RKO (cell line): ENCODE measurements around the gene CLIP1.

Experiments used
- DNase-seq: peaks from one replicate; pipeline ENCODE4 v3.0.0-alpha.2; 2016; ENCODE audit warnings: low spot score

Gene CLIP1

DNA sequence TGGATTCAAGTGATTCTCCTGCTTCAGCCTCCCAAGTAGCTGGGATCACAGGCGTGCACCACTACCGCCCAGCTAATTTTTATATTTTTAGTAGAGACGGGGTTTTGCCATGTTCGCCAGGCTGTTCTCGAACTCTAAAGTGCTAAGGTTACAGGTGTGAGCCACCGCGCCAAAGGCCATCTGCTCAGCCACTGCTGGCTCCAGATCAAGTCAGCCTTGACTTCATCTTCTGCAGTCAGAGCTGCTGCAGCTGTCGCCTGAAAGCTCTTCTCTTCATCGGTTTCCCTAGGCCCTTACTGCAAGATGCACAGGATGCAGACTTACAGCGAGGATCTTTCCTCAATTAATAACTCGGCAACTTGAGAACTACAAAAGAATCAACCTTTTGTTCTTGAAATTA, 66.8 kb downstream of the CLIP1 start:
- no peak for DNase-seq

DNA sequence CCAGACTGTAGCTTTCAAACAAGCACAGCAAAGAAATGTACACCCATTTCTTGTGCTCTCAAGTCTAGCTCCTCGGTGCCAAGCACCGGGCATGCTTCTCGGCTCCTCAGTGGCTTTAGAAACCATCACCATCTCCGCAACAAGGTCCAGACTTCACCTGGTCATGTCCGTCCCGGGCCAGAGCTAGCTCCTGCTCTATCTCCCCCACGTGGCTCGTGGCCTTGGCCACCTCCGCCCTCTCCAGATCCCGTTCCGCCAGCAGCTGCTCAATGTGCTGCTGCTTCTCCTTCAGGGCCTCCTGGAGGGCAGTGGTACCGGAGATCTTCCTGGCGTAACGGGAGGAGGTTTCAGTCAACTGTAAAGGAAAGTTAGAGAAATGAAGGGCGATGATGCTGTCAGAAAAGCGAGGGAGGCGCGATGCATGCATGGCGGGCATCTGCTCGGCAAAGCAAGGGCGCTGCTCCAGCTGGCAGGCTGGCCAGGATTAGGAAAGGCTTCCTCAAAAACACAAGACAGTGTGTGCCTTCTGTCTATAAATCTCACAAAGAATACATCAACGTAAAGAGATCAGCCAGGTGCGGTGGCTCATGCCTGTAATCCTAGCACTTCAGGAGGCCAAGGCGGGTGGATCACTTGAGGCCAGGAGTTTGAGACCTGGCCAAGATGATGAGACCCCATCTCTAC, 67.4 kb downstream of the CLIP1 start:
- no peak for DNase-seq

GRCh38 chr12:122352394-122352793, 70.1 kb downstream of the CLIP1 start:
- DNase-seq = no peak

DNA sequence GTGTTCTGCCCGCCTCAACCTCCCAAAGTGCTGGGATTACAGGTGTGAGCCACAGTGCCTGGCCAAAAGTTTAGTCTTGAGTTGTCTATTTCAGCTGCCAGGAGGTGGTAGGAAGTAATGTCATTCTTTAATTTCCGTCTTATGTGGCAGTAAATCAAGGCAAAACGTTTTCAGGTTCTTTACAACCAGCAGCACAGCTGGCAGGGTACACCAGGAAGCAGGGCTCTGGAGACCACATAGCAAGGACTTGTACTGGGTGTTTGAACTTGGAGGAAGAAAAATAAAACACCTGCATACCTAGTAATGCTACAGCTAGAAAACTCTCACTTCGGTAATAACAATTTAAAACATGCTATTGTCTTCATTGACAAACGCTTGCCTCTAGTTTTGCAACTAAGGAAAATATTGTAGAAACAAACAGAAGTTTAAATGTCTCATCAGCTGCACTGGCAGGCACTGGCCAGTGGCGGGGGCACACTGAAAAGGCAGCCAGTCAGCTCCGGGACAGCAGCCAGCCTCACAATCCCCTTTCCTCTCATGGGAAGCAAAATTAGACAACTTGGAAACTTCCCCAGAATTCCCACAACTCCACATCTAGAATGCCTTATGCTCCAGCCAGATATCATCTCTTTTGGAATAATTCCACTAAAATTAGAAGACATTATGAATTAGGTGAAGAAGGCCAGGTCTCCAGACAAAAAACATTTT, 72.2 kb downstream of the CLIP1 start:
- DNase-seq = no peak

GRCh38 chr12:122349078-122349477, 73.4 kb downstream of the CLIP1 start:
- DNase-seq = no peak

- no peak for DNase-seq
Observed at GRCh38 chr12:122348505-122348904, 74.0 kb downstream of the CLIP1 start.

GRCh38 chr12:122346054-122346453, 76.4 kb downstream of the CLIP1 start:
- no peak for DNase-seq

DNA sequence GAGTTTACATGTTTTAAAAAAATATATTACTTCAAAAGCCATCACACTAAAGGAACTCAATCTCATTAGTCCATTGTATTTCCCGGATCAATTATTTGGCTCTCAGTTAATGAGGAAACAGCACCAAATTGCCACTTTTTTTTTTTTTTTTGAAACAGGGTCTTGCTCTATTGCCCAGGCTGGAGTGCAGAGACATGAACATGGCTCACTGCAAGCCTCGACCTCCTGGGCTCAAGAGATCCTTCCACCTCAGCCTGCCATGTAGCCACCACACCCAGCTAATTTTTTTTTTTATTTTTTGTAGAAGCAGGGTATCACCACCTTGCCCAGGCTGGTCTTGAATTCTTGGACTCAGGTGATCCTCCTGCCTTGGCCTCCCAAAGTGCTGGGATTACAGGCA, 77.4 kb downstream of the CLIP1 start:
- DNase-seq = no peak

DNA sequence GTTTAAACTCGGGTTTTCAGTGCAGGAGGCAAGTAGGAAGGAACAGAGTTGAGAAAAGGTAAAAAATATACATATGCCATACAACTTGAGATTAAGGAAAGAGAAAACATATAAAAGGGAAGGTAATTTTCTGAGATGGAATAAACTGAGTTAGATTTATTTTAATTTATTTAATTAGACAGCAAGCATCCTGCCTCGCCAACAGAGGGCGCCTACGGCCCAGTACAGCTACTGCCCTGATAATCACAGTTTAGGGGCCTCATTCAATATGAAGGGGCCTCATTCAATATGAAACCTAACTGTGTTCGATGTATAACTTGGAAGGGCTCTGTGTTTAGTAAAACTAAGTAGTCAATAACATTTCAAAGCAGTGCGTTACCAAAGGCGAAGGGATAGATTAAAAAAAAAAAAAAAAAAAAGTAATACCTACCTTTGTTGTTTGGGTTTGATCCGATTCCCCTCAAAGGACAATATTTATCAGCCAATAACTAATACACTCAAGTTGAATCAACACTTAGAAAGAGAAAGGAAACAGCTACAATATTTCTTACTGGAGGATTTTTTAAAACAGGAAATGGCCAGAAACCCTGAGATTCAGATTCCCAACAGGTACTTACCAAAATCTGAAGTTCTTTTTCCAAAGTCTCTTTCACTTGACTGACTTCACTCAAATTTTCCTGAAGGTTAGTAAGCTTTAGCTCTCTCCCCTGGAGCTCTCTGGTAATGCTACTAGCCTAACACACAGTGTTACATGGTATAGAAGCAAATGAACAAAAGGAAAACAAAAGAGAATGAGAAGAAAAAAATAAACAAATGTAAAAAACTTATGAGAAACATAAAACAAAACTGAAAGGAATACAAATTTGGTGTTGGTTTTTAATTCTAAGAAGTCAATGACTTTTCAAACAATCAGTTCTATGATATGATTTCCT, 86.2 kb downstream of the CLIP1 start:
- peak; percentile 71 for DNase-seq

GRCh38 chr12:122333142-122334087, 89.1 kb downstream of the CLIP1 start:
- DNase-seq = no peak

- no peak for DNase-seq
Observed at GRCh38 chr12:122327494-122328385, 94.7 kb downstream of the CLIP1 start.

DNA sequence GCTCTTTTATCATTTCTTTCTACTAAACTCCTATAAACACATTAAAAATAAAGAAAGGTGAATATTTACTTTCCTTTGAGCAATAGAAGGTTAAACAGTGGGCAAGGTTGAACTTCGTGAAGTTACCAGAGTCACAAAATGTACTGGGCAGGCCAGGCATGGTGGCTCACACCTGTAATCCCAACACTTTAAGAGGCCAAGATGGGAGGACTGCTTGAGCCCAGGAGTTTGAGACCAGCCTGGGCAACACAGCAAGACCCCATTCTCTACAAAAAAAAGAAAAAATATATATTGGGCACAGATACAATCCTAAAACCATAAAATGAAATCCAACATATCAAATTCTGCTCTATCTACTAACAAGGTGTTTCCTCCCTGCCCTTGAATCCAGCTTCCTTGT, 95.5 kb downstream of the CLIP1 start:
- no peak for DNase-seq

DNA sequence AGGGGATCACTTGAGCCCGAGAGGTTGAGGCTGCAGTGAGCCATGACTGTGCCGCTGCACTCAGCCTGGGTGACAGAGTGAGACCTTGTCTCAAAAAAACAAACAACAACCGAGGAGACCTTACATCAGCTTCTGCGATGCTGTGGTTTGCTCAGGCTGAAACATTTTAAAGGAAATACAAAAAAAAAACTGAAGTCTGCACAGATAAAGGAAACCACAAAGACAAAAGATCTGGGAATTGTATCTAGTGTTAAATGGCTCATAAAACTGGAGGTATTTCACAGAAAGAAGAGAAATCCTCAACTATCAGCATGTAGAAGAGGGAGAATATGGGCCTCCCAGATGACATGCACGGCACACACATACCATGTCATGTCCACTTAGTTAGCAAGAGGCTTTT, 95.9 kb downstream of the CLIP1 start:
- no peak for DNase-seq

- DNase-seq = no peak
Observed at GRCh38 chr12:122323311-122324019, 99.0 kb downstream of the CLIP1 start.

GRCh38 chr12:122322501-122322900, 100.0 kb downstream of the CLIP1 start:
- DNase-seq = no peak

- peak; percentile 43 for DNase-seq
Observed at GRCh38 chr12:122318607-122319605, 103.6 kb downstream of the CLIP1 start.

- DNase-seq = no peak
Observed at GRCh38 chr12:122312926-122313325, 109.5 kb downstream of the CLIP1 start.

- DNase-seq = no peak
Observed at GRCh38 chr12:122311696-122312095, 110.8 kb downstream of the CLIP1 start.
